GM23338 (cell line): Measurements from ENCODE around the gene PCBP3.

Source experiments
- CREB1 ChIP-seq: fragments of 250-450 bp; sonication (Bioruptor Pico); IDR thresholded peaks from 2 replicates; pipeline ENCODE4 v1.5.0; 2020; ENCODE audit warnings: low read depth, mild to moderate bottlenecking, moderate library complexity
- ETS1 ChIP-seq: IDR thresholded peaks from 2 replicates; pipeline ENCODE4 v1.6.1; 2016; ENCODE audit warnings: antibody characterized with exemption
- EZH2 ChIP-seq: fragments of 200-600 bp; sonication (generic); IDR thresholded peaks from one replicate; pipeline ENCODE4 v1.8.0; 2017; ENCODE audit warnings: antibody characterized with exemption, mild to moderate bottlenecking, low read depth; ENCODE audit not compliant: unreplicated experiment
- EZH2phosphoT487 ChIP-seq: fragments of 200-600 bp; sonication (generic); IDR thresholded peaks from one replicate; pipeline ENCODE4 v1.8.1; 2018; ENCODE audit warnings: antibody characterized with exemption; ENCODE audit not compliant: unreplicated experiment
- JUNB ChIP-seq: IDR thresholded peaks from one replicate; pipeline ENCODE4 v1.6.1; 2016; ENCODE audit warnings: antibody characterized with exemption; ENCODE audit not compliant: unreplicated experiment
- POLR2AphosphoS5 ChIP-seq: IDR thresholded peaks from 2 replicates; pipeline ENCODE4 v1.6.1; 2016; ENCODE audit warnings: antibody characterized with exemption, low read depth
- REST ChIP-seq: IDR thresholded peaks from one replicate; pipeline ENCODE4 v1.6.1; 2018; ENCODE audit warnings: antibody characterized with exemption; ENCODE audit not compliant: unreplicated experiment
- STAT1 ChIP-seq: IDR thresholded peaks from one replicate; pipeline ENCODE4 v1.6.1; 2016; ENCODE audit warnings: antibody characterized with exemption; ENCODE audit not compliant: unreplicated experiment
- ZNF114 ChIP-seq: fragments of 250-450 bp; sonication (Bioruptor Pico); IDR thresholded peaks from 2 replicates; pipeline ENCODE4 v1.5.0; 2020; ENCODE audit warnings: mild to moderate bottlenecking, moderate library complexity
- ZNF331 ChIP-seq: fragments of 250-450 bp; sonication (Bioruptor Pico); IDR thresholded peaks from 2 replicates; pipeline ENCODE4 v1.5.0; 2020; ENCODE audit warnings: low read depth, mild to moderate bottlenecking, moderate library complexity
- TF ChIP-seq, protein P1 (sequence below), 2 experiments: fragments of 200-600 bp in 1 of 2; sonication (generic) in 1 of 2; conservative IDR thresholded peaks; 2 replicates each; pipeline versions ENCODE4 v1.5.1 to v1.6.1; 2016 to 2017; ENCODE audit warnings: antibody characterized with exemption in 2 of 2, low read depth in 2 of 2, mild to moderate bottlenecking in 2 of 2, moderate library complexity in 1 of 2

- no peak for TF ChIP-seq ETS1
- TF ChIP-seq, protein P1, sequence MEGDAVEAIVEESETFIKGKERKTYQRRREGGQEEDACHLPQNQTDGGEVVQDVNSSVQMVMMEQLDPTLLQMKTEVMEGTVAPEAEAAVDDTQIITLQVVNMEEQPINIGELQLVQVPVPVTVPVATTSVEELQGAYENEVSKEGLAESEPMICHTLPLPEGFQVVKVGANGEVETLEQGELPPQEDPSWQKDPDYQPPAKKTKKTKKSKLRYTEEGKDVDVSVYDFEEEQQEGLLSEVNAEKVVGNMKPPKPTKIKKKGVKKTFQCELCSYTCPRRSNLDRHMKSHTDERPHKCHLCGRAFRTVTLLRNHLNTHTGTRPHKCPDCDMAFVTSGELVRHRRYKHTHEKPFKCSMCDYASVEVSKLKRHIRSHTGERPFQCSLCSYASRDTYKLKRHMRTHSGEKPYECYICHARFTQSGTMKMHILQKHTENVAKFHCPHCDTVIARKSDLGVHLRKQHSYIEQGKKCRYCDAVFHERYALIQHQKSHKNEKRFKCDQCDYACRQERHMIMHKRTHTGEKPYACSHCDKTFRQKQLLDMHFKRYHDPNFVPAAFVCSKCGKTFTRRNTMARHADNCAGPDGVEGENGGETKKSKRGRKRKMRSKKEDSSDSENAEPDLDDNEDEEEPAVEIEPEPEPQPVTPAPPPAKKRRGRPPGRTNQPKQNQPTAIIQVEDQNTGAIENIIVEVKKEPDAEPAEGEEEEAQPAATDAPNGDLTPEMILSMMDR (conservative IDR thresholded peaks at IDR 0.05; ENCODE audit: low read depth in 2 of 2) = no peak
- no peak for TF ChIP-seq EZH2phosphoT487
- TF ChIP-seq REST = no peak
- no peak for TF ChIP-seq EZH2
- no peak for TF ChIP-seq POLR2AphosphoS5
- TF ChIP-seq STAT1 = no peak
- TF ChIP-seq ZNF331 (CRISPR knock-in tag) = no peak
- no peak for TF ChIP-seq JUNB
- TF ChIP-seq ZNF114 (CRISPR knock-in tag) = no peak
- no peak for TF ChIP-seq CREB1
Observed at GRCh38 chr21:45838634-45839033, 195.1 kb downstream of the PCBP3 start.
